ENCODE data around the gene IGFBP5. TPM values are rescaled to one million over a fixed set of nuclear protein-coding genes. Genes with fewer than 3 reads are reported as not detected.

Gene IGFBP5
- total and polyA plus RNA-seq, 2 donors (not counting 3 experiments of a cell fraction or from before 2014, with no cell fraction given) = 0.06 TPM; not detected in 1

GRCh38 chr2:216674376-216674775 is 21.0 kb downstream of the IGFBP5 start:
- H3K9me3 ChIP-seq (replicated peaks; ENCODE audit: control insufficient read depth, insufficient read depth, low read length) = no peaks in the 10 kb centered on the region
- CTCF ChIA-PET = interaction anchor here (2.5 kb wide), 1 partner anchor 155 kb away, joined by 7 read pairs; no protein-coding TSS in a partner anchor
- POLR2A ChIA-PET = no interaction called here
- DNase-seq (ENCODE audit: low read depth, low spot score) (no peak), FAIRE-seq (no peak)
- H3K27me3 ChIP-seq (ENCODE audit: control insufficient read depth in 2 of 2, insufficient read depth in 2 of 2, low read length in 2 of 2) = peaks cover 0 to 12% of the 10 kb centered on the region in 2 experiments
- H3K36me3 ChIP-seq (ENCODE audit: control insufficient read depth in 2 of 2, extremely low read depth in 1 of 2, insufficient read depth in 2 of 2, low read length in 2 of 2) = no peaks in the 10 kb centered on the region
- dilution Hi-C loops (cut with MboI; ENCODE audit: extremely low pct_ligation_motif_present, low sequenced_read_pairs) = no loop called here
- H2AFZ ChIP-seq (ENCODE audit: low read depth, low read length) = no peak overlapping the region
- TF ChIP-seq GATA2 (IDR thresholded peaks at IDR 0.05; ENCODE audit: insufficient read depth, insufficient read length, low read depth, low read length) = no peak
- no peak for TF ChIP-seq POLR2A (IDR thresholded peaks at IDR 0.05; ENCODE audit: low read depth, low read length)
- no peak for TF ChIP-seq CTCF (IDR thresholded peaks at IDR 0.05; ENCODE audit: extremely low read depth in 1 of 2, insufficient read depth in 1 of 2, low read depth in 1 of 2, low read length in 2 of 2)
- no peak for TF ChIP-seq MYC (IDR thresholded peaks at IDR 0.05; ENCODE audit: low read depth, low read length)
- no peak for TF ChIP-seq JUN (IDR thresholded peaks at IDR 0.05; ENCODE audit: borderline replicate concordance, insufficient read depth, insufficient read length, low read depth)
- no peak for TF ChIP-seq POLR2AphosphoS5 (IDR thresholded peaks at IDR 0.05; ENCODE audit: insufficient read depth, low read depth, low read length)
- TF ChIP-seq EZH2 (IDR thresholded peaks at IDR 0.05; ENCODE audit: borderline replicate concordance, low read depth, low read length, severe bottlenecking) = no peak
- TF ChIP-seq MAX (IDR thresholded peaks at IDR 0.05; ENCODE audit: insufficient read depth, insufficient read length) = no peak
- no peak for TF ChIP-seq FOS (IDR thresholded peaks at IDR 0.05; ENCODE audit: borderline replicate concordance, insufficient read depth, low read length)
- H3K79me2 ChIP-seq (ENCODE audit: control insufficient read depth, insufficient read depth, low read length) = no peaks in the 10 kb centered on the region
- intact Hi-C loops (cut with micrococcal nuclease) = no loop called here
- H3K4me2 ChIP-seq (ENCODE audit: insufficient read depth, low read length) = no peak overlapping the region
- H4K20me1 ChIP-seq (replicated peaks; ENCODE audit: control insufficient read depth, extremely low read depth, insufficient read depth, low read length) = no peaks in the 10 kb centered on the region
- no TSS peak for BruUV-seq (replicated peaks)
- H3K4me3 ChIP-seq (replicated peaks in 1 of 3; ENCODE audit: insufficient read depth in 1 of 3, low read depth in 1 of 3, low read length in 3 of 3) = no peak overlapping the region
- no peak overlapping the region for H3K27ac ChIP-seq (ENCODE audit: insufficient read depth, low read depth, low read length)
- no peak overlapping the region for H3K9ac ChIP-seq (replicated peaks; ENCODE audit: extremely low read depth, insufficient read depth, low read length)
- no peaks in the 10 kb centered on the region for H3K4me1 ChIP-seq (ENCODE audit: control insufficient read depth, extremely low read depth, insufficient read depth, low read length)
- no peaks in the 10 kb centered on the region for H3K9me1 ChIP-seq (replicated peaks; ENCODE audit: control insufficient read depth, extremely low read depth, insufficient read depth, low read length)
